Retinal pigment epithelial cell (primary cell): Measurements from ENCODE around the gene FCER2.

Experiments
- DNase-seq: peaks from one replicate; pipeline ENCODE4 v3.0.0-alpha.2; 2010; ENCODE audit warnings: low read depth
- H3K4me3 ChIP-seq: 2 replicates; pipeline ENCODE4 v1.5.1; 2011; ENCODE audit warnings: mild to moderate bottlenecking, low read length, control low read depth, moderate library complexity
- CTCF ChIP-seq: conservative IDR thresholded peaks from 2 replicates; pipeline ENCODE4 v1.5.1; 2011; ENCODE audit warnings: low read depth, low read length, control low read depth, inconsistent platforms

Gene FCER2

GRCh38 chr19:7692417-7693088 is 9.4 kb downstream of the FCER2 start:
- no peak for DNase-seq

GRCh38 chr19:7691497-7691896 is 10.4 kb downstream of the FCER2 start:
- TF ChIP-seq CTCF = no peak
- H3K4me3 ChIP-seq = no peak overlapping the region
- no peak for DNase-seq

More at GRCh38 chr19:7692417-7693088, 9.4 kb downstream of the FCER2 start:
- no peak overlapping the region for H3K4me3 ChIP-seq
- TF ChIP-seq CTCF = no peak

- H3K4me3 ChIP-seq = no peak overlapping the region
- TF ChIP-seq CTCF = no peak
- DNase-seq = no peak
Measured at GRCh38 chr19:7690779-7691258, 11.1 kb downstream of the FCER2 start.

- H3K4me3 ChIP-seq = no peak overlapping the region
- no peak for TF ChIP-seq CTCF
- DNase-seq = no peak
Measured at GRCh38 chr19:7689165-7689564, 12.8 kb downstream of the FCER2 start.

- no peak for TF ChIP-seq CTCF
- DNase-seq = no peak
- H3K4me3 ChIP-seq = no peak overlapping the region
Measured at GRCh38 chr19:7687177-7687576, 14.8 kb downstream of the FCER2 start.

- no peak for TF ChIP-seq CTCF
- DNase-seq = no peak
- no peak overlapping the region for H3K4me3 ChIP-seq
Measured at GRCh38 chr19:7685546-7686445, 16.1 kb downstream of the FCER2 start.
